MCF 10A (cell line): ENCODE measurements around the gene ACSS3. TPM values are rescaled to one million over a fixed set of nuclear protein-coding genes. Genes with fewer than 3 reads are reported as not detected.

Experiments used
- BruUV-seq: library from RNA; stranded (reverse); fragments of 400-500 nt; replicated peaks from 2 replicates; lab custom pipeline; 2021; lab: Mats Ljungman, UMichigan
- CTCF ChIA-PET: fragments of 300-600 bp; sonication (Branson Sonifier 250); formaldehyde crosslinking; extraction: SDS; loops from one replicate; lab custom pipeline; 2021; ENCODE audit warnings: antibody characterized with exemption, inconsistent platforms; lab: Yijun Ruan, JAX
- POLR2A ChIA-PET: fragments of 300-600, 350-650 bp; sonication (Branson Sonifier 250); formaldehyde crosslinking; extraction: SDS; loops from one replicate; lab custom pipeline; 2020; ENCODE audit warnings: antibody characterized with exemption, inconsistent platforms; lab: Yijun Ruan, JAX
- DNase-seq: peaks from one replicate; pipeline ENCODE4 v3.0.0-alpha.2; 2018; ENCODE audit not compliant: unreplicated experiment
- H3K27ac Mint-ChIP-seq: one replicate; pipeline ENCODE4 v1.8.0; 2022; ENCODE audit warnings: mild to moderate bottlenecking, low read depth, mixed read lengths; ENCODE audit not compliant: unreplicated experiment
- H3K27me3 Mint-ChIP-seq: one replicate; pipeline ENCODE4 v1.8.0; 2022; ENCODE audit warnings: mixed read lengths; ENCODE audit not compliant: insufficient read depth, unreplicated experiment
- H3K36me3 Mint-ChIP-seq: one replicate; pipeline ENCODE4 v1.8.0; 2022; ENCODE audit warnings: mild to moderate bottlenecking, moderate library complexity, mixed read lengths; ENCODE audit not compliant: insufficient read depth, unreplicated experiment
- H3K4me1 Mint-ChIP-seq: one replicate; pipeline ENCODE4 v1.8.0; 2022; ENCODE audit warnings: mixed read lengths; ENCODE audit not compliant: insufficient read depth, unreplicated experiment
- H3K4me3 Mint-ChIP-seq: one replicate; pipeline ENCODE4 v1.8.0; 2022; ENCODE audit warnings: mild to moderate bottlenecking, moderate library complexity, mixed read lengths; ENCODE audit not compliant: unreplicated experiment
- H3K9me3 Mint-ChIP-seq: one replicate; pipeline ENCODE4 v1.8.0; 2022; ENCODE audit warnings: mixed read lengths; ENCODE audit not compliant: unreplicated experiment
- CTCF ChIP-seq: fragments of 200-600 bp; IDR thresholded peaks from one replicate; pipeline ENCODE4 v1.8.0; 2022; ENCODE audit warnings: antibody characterized with exemption, mild to moderate bottlenecking; ENCODE audit not compliant: unreplicated experiment
- intact Hi-C: fragments of 100-400 bp; cut with micrococcal nuclease; formaldehyde crosslinking; loops from 2 replicates; pipeline ENCODE4 v1.14.1; 2022
- total RNA-seq: library from RNA; stranded (reverse); gene quantifications from 2 replicates; pipeline ENCODE4 v1.2.3, GENCODE V29; 2022

Gene ACSS3
- total RNA-seq, 1 experiment from 2014 or later: not detected

- no TSS peak for BruUV-seq
- TF ChIP-seq CTCF: no peak
- no peak for DNase-seq
- ChIA-PET POLR2A (no interaction called here), CTCF (no interaction called here)
- Mint-ChIP-seq H3K27ac (no peak overlapping the region), H3K36me3 (no peaks in the 10 kb centered on the region), H3K9me3 (no peaks in the 10 kb centered on the region), H3K4me3 (no peak overlapping the region), H3K27me3 (peaks cover 21% of the 10 kb centered on the region), H3K4me1 (no peaks in the 10 kb centered on the region)
- intact Hi-C loops: no loop called here
These were observed 128.6 kb downstream of the ACSS3 start for GRCh38 chr12:81206429-81206828.

- CTCF ChIA-PET: interaction anchor here (0.6 to 0.7 kb wide), 2 partner anchors 353 to 731 kb away, joined by 3 read pairs; no protein-coding TSS in a partner anchor
- intact Hi-C loops: no loop called here
- no peak for DNase-seq
- H3K9me3 Mint-ChIP-seq: no peaks in the 10 kb centered on the region
- no peak overlapping the region for H3K27ac Mint-ChIP-seq
- POLR2A ChIA-PET: no interaction called here
- H3K27me3 Mint-ChIP-seq: peaks cover 28% of the 10 kb centered on the region
- no peak for TF ChIP-seq CTCF
- H3K36me3 Mint-ChIP-seq: no peaks in the 10 kb centered on the region
- H3K4me1 Mint-ChIP-seq: no peaks in the 10 kb centered on the region
- H3K4me3 Mint-ChIP-seq: no peak overlapping the region
- no TSS peak for BruUV-seq
These were observed 129.3 kb downstream of the ACSS3 start for GRCh38 chr12:81207173-81207572.

GRCh38 chr12:81207664-81208063, 129.8 kb downstream of the ACSS3 start:
- no peaks in the 10 kb centered on the region for H3K36me3 Mint-ChIP-seq
- CTCF ChIA-PET: interaction anchor here (0.6 to 0.7 kb wide), 2 partner anchors 354 to 732 kb away, joined by 3 read pairs; no protein-coding TSS in a partner anchor
- peaks cover 33% of the 10 kb centered on the region for H3K27me3 Mint-ChIP-seq
- no TSS peak for BruUV-seq
- TF ChIP-seq CTCF: no peak
- H3K4me1 Mint-ChIP-seq: no peaks in the 10 kb centered on the region
- no peak for DNase-seq
- intact Hi-C loops: no loop called here
- POLR2A ChIA-PET: no interaction called here
- H3K4me3 Mint-ChIP-seq: no peak overlapping the region
- no peak overlapping the region for H3K27ac Mint-ChIP-seq
- H3K9me3 Mint-ChIP-seq: no peaks in the 10 kb centered on the region

- intact Hi-C loops: no loop called here
- ChIA-PET POLR2A (no interaction called here), CTCF (interaction anchor here (0.9 kb wide), 1 partner anchor 10 kb away, joined by 3 read pairs; no protein-coding TSS in a partner anchor)
- Mint-ChIP-seq H3K9me3 (no peaks in the 10 kb centered on the region), H3K4me3 (no peak overlapping the region), H3K4me1 (no peaks in the 10 kb centered on the region), H3K27ac (no peak overlapping the region), H3K27me3 (peaks cover 31% of the 10 kb centered on the region), H3K36me3 (no peaks in the 10 kb centered on the region)
- BruUV-seq: no TSS peak
- no peak for DNase-seq
- TF ChIP-seq CTCF: no peak
These were observed 130.5 kb downstream of the ACSS3 start for GRCh38 chr12:81208187-81208911.
